ENCODE results near the gene RYR3.

- TF ChIP-seq ZSCAN20 (CRISPR knock-in tag; IDR thresholded peaks at IDR 0.05; ENCODE audit: borderline replicate concordance), result no peak
- no peak for TF ChIP-seq CTCF (CRISPR knock-in tag; IDR thresholded peaks at IDR 0.05)
- no peak for TF ChIP-seq ZBTB20 (CRISPR knock-in tag; IDR thresholded peaks at IDR 0.05; ENCODE audit: borderline replicate concordance, low read depth)
- TF ChIP-seq ZNF792 (CRISPR knock-in tag; IDR thresholded peaks at IDR 0.05), result no peak
- TF ChIP-seq JUND (CRISPR knock-in tag; IDR thresholded peaks at IDR 0.05), result no peak
- TF ChIP-seq TBP (CRISPR knock-in tag; IDR thresholded peaks at IDR 0.05), result no peak
- TF ChIP-seq FOXM1 (CRISPR knock-in tag; IDR thresholded peaks at IDR 0.05), result no peak
- TF ChIP-seq TRIM24 (CRISPR knock-in tag; IDR thresholded peaks at IDR 0.05), result no peak
- no peak for TF ChIP-seq FLYWCH1 (CRISPR knock-in tag; IDR thresholded peaks at IDR 0.05)
- TF ChIP-seq, protein P1, sequence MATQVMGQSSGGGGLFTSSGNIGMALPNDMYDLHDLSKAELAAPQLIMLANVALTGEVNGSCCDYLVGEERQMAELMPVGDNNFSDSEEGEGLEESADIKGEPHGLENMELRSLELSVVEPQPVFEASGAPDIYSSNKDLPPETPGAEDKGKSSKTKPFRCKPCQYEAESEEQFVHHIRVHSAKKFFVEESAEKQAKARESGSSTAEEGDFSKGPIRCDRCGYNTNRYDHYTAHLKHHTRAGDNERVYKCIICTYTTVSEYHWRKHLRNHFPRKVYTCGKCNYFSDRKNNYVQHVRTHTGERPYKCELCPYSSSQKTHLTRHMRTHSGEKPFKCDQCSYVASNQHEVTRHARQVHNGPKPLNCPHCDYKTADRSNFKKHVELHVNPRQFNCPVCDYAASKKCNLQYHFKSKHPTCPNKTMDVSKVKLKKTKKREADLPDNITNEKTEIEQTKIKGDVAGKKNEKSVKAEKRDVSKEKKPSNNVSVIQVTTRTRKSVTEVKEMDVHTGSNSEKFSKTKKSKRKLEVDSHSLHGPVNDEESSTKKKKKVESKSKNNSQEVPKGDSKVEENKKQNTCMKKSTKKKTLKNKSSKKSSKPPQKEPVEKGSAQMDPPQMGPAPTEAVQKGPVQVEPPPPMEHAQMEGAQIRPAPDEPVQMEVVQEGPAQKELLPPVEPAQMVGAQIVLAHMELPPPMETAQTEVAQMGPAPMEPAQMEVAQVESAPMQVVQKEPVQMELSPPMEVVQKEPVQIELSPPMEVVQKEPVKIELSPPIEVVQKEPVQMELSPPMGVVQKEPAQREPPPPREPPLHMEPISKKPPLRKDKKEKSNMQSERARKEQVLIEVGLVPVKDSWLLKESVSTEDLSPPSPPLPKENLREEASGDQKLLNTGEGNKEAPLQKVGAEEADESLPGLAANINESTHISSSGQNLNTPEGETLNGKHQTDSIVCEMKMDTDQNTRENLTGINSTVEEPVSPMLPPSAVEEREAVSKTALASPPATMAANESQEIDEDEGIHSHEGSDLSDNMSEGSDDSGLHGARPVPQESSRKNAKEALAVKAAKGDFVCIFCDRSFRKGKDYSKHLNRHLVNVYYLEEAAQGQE (IDR thresholded peaks at IDR 0.05; ENCODE audit: borderline replicate concordance in 1 of 2, low read depth in 1 of 2, low read length in 2 of 2), result no peak
- no peak for TF ChIP-seq SMC3 (IDR thresholded peaks at IDR 0.05; ENCODE audit: low read length)
- no peak for TF ChIP-seq STAT5B (CRISPR knock-in tag; IDR thresholded peaks at IDR 0.05)
- TF ChIP-seq PHF8 (CRISPR knock-in tag; IDR thresholded peaks at IDR 0.05), result no peak
- no peak for TF ChIP-seq MEIS1 (CRISPR knock-in tag; IDR thresholded peaks at IDR 0.05; ENCODE audit: borderline replicate concordance)
Measured at GRCh38 chr15:33279613-33280205, 31.1 kb upstream of the RYR3 start.

All from HepG2 (cell line).